K562 (cell line): ENCODE measurements around the gene RSPRY1. TPM values are rescaled to one million over a fixed set of nuclear protein-coding genes. Genes with fewer than 3 reads are reported as not detected.

Experiments used
- BRD4 ChIP-seq: fragments of 200-600 bp; sonication (generic); IDR thresholded peaks from 2 replicates; pipeline ENCODE4 v1.6.1; 2017; ENCODE audit warnings: inconsistent platforms
- E2F6 ChIP-seq, 2 experiments: IDR thresholded peaks; 2 replicates each; pipeline ENCODE4 v1.6.1; 2011; ENCODE audit warnings: borderline replicate concordance in 1 of 2, control low read depth in 1 of 2, low read depth in 1 of 2, low read length in 1 of 2, mild to moderate bottlenecking in 1 of 2, mixed read lengths in 1 of 2, moderate library complexity in 1 of 2; ENCODE audit not compliant: insufficient read depth in 1 of 2, insufficient read length in 1 of 2, poor library complexity in 1 of 2, severe bottlenecking in 1 of 2; ENCODE audit errors: extremely low read depth in 1 of 2
- PRPF4 ChIP-seq: fragments of 200-400 bp; formaldehyde crosslinking; IDR thresholded peaks from one replicate; pipeline ENCODE4 v1.6.1; 2017; ENCODE audit warnings: low read length, low read depth, mild to moderate bottlenecking; ENCODE audit not compliant: insufficient read depth, poor library complexity, severe bottlenecking
- REST ChIP-seq, 2 experiments: fragments of 450-650 bp; formaldehyde crosslinking in 1 of 2; IDR thresholded peaks; 2 replicates each; pipeline versions ENCODE4 v1.4.0 to v1.6.1; 2014 to 2020; ENCODE audit warnings: mild to moderate bottlenecking in 2 of 2, borderline replicate concordance in 1 of 2, low read depth in 1 of 2
- RFX5 ChIP-seq: IDR thresholded peaks from 2 replicates; pipeline ENCODE4 v1.6.1; 2011; ENCODE audit warnings: low read depth, mild to moderate bottlenecking, improper control_type of control experiment, low read length
- STAG1 ChIP-seq: sonication (generic); formaldehyde crosslinking; IDR thresholded peaks from 2 replicates; pipeline ENCODE4 v1.5.0; 2020; ENCODE audit warnings: missing genetic modification reagents, borderline replicate concordance
- XRCC3 ChIP-seq: fragments of 450-650 bp; IDR thresholded peaks from 2 replicates; pipeline ENCODE4 v1.6.1; 2017; ENCODE audit warnings: mild to moderate bottlenecking, moderate library complexity
- ZBTB1 ChIP-seq: sonication (generic); formaldehyde crosslinking; IDR thresholded peaks from 2 replicates; pipeline ENCODE4 v1.8.1; 2023; ENCODE audit warnings: missing genetic modification reagents, low read depth, mild to moderate bottlenecking, borderline replicate concordance
- ZBTB7A ChIP-seq: IDR thresholded peaks from 2 replicates; pipeline ENCODE4 v1.6.1; 2011; ENCODE audit warnings: low read depth, mild to moderate bottlenecking, low read length, moderate library complexity, borderline replicate concordance; ENCODE audit not compliant: control insufficient read depth
- ZNF232 ChIP-seq: sonication (generic); formaldehyde crosslinking; IDR thresholded peaks from 2 replicates; pipeline ENCODE4 v1.8.0; 2022; ENCODE audit warnings: mild to moderate bottlenecking, missing genetic modification reagents
- polyA plus RNA-seq, 8 experiments: library from polyadenylated mRNA; depleted of rRNA in 4 of 8; stranded (reverse) in 5 of 8; unstranded in 3 of 8; fragments of >200 nt; fragmentation: Nextera tagmentation in 2 of 8; fragmentation: Illumina TruSeq in 1 of 8; extraction: Ambion mirVana in 2 of 8; extraction: Trizol in 1 of 8; gene quantifications; 2 replicates each; pipeline versions ENCODE4 v1.2.1 to v1.2.3, GENCODE V29; 2011 to 2014; ENCODE audit warnings: inconsistent platforms in 1 of 8, missing spikeins in 1 of 8
- total RNA-seq, 7 experiments: library from RNA; depleted of rRNA in 6 of 7; stranded (reverse); fragments of >200 nt in 6 of 7; fragmentation: Illumina TruSeq in 2 of 7; extraction: Trizol in 2 of 7; gene quantifications; 2 replicates each; pipeline versions ENCODE4 v1.2.1 to v1.2.3, GENCODE V29; 2011 to 2021; ENCODE audit warnings: low replicate concordance in 1 of 7
- TF ChIP-seq, protein P1 (sequence below): sonication (generic); IDR thresholded peaks from 2 replicates; pipeline ENCODE4 v1.6.1; 2016
- TF ChIP-seq, protein P2 (sequence below): IDR thresholded peaks from 2 replicates; pipeline ENCODE4 v1.6.1; 2012; ENCODE audit warnings: low read depth, low read length, improper control_type of control experiment, borderline replicate concordance

RSPRY1 gene
- total and polyA plus RNA-seq, 9 of the 15 experiments (the other 6 are each of a cell fraction or from before 2014, with no cell fraction given): 10.2 to 27.8 (median 20.8) TPM

GRCh38 chr16:57244767-57245471, 58.8 kb downstream of the RSPRY1 start, which contains the start of gene ARL2BP (continued):
- TF ChIP-seq E2F6 (IDR thresholded peaks at IDR 0.05; ENCODE audit: borderline replicate concordance in 1 of 2, extremely low read depth in 1 of 2, insufficient read depth in 1 of 2, insufficient read length in 1 of 2, low read depth in 1 of 2, low read length in 1 of 2, poor library complexity in 1 of 2, severe bottlenecking in 1 of 2): peak; percentile 62 to 73
- 0 out of 2 replicates have a peak, but pooled peaks have one; percentile 53 for TF ChIP-seq BRD4
- no peak for TF ChIP-seq RFX5
- TF ChIP-seq, protein P1, sequence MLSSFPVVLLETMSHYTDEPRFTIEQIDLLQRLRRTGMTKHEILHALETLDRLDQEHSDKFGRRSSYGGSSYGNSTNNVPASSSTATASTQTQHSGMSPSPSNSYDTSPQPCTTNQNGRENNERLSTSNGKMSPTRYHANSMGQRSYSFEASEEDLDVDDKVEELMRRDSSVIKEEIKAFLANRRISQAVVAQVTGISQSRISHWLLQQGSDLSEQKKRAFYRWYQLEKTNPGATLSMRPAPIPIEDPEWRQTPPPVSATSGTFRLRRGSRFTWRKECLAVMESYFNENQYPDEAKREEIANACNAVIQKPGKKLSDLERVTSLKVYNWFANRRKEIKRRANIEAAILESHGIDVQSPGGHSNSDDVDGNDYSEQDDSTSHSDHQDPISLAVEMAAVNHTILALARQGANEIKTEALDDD: no peak
- no peak for TF ChIP-seq XRCC3
- TF ChIP-seq ZBTB1 (CRISPR knock-in tag): peak; percentile 83; the same call in 1 of the 2 replicates
- no peak; the same call in 1 of the 2 replicates for TF ChIP-seq REST (IDR thresholded peaks at IDR 0.05; ENCODE audit: borderline replicate concordance)
- no peak for TF ChIP-seq REST (CRISPR knock-in tag; IDR thresholded peaks at IDR 0.05; ENCODE audit: low read depth)
- no peak for TF ChIP-seq ZNF232 (CRISPR knock-in tag)
- TF ChIP-seq STAG1: no peak
- TF ChIP-seq, protein P2, sequence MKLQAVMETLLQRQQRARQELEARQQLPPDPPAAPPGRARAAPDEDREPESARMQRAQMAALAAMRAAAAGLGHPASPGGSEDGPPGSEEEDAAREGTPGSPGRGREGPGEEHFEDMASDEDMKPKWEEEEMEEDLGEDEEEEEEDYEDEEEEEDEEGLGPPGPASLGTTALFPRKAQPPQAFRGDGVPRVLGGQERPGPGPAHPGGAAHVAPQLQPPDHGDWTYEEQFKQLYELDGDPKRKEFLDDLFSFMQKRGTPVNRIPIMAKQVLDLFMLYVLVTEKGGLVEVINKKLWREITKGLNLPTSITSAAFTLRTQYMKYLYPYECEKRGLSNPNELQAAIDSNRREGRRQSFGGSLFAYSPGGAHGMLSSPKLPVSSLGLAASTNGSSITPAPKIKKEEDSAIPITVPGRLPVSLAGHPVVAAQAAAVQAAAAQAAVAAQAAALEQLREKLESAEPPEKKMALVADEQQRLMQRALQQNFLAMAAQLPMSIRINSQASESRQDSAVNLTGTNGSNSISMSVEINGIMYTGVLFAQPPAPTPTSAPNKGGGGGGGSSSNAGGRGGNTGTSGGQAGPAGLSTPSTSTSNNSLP: 0 out of 2 replicates have a peak, but pooled peaks have one; percentile 55
- peak; percentile 71; the same call in 1 of the 2 replicates for TF ChIP-seq ZBTB7A
- no peak for TF ChIP-seq PRPF4
